K562 (cell line): ENCODE results near the gene PADI4. TPM values are rescaled to one million over a fixed set of nuclear protein-coding genes. Genes with fewer than 3 reads are reported as not detected.

ENCODE experiments used
- BRCA1 ChIP-seq, 2 experiments: fragments of 450-650 bp in 1 of 2; sonication (generic) in 1 of 2; formaldehyde crosslinking in 1 of 2; IDR thresholded peaks; 2 replicates each; pipeline versions ENCODE4 v1.5.0 to v1.6.1; 2017 to 2020; ENCODE audit warnings: mild to moderate bottlenecking in 1 of 2, missing genetic modification reagents in 1 of 2
- GMEB1 ChIP-seq: fragments of 250-450 bp; sonication (Bioruptor Pico); IDR thresholded peaks from 2 replicates; pipeline ENCODE4 v1.4.0; 2020; ENCODE audit warnings: mild to moderate bottlenecking
- MAFG ChIP-seq: fragments of 450-650 bp; conservative IDR thresholded peaks from 2 replicates; pipeline ENCODE4 v1.6.1; 2016; ENCODE audit warnings: missing genetic modification characterization, missing compliant biosample characterization
- MAFK ChIP-seq: IDR thresholded peaks from 2 replicates; pipeline ENCODE4 v1.6.1; 2011; ENCODE audit warnings: low read length, improper control_type of control experiment
- MCM5 ChIP-seq: fragments of 450-650 bp; IDR thresholded peaks from 2 replicates; pipeline ENCODE4 v1.6.1; 2016; ENCODE audit warnings: low read depth
- MLLT1 ChIP-seq, 2 experiments: fragments of 450-650 bp; IDR thresholded peaks; 2 replicates each; pipeline ENCODE4 v1.6.1; 2016
- NFE2L1 ChIP-seq: fragments of 450-650 bp; IDR thresholded peaks from 2 replicates; pipeline ENCODE4 v1.6.1; 2016; ENCODE audit warnings: missing genetic modification characterization, low read depth, mild to moderate bottlenecking, missing compliant biosample characterization, moderate library complexity, borderline replicate concordance
- NR2C2 ChIP-seq, 2 experiments: fragments of 200-800 bp in 1 of 2; sonication (Bioruptor generic) in 1 of 2; sonication (generic) in 1 of 2; formaldehyde crosslinking in 1 of 2; IDR thresholded peaks; 2 replicates each; pipeline versions ENCODE4 v1.6.1 to v1.8.0; 2016 to 2022; ENCODE audit warnings: mild to moderate bottlenecking in 1 of 2, missing compliant biosample characterization in 1 of 2, missing genetic modification characterization in 1 of 2, missing genetic modification reagents in 1 of 2
- RERE ChIP-seq: sonication (generic); formaldehyde crosslinking; IDR thresholded peaks from 2 replicates; pipeline ENCODE4 v1.8.0; 2023; ENCODE audit warnings: missing genetic modification reagents, mild to moderate bottlenecking, borderline replicate concordance
- RUNX1 ChIP-seq: sonication (generic); IDR thresholded peaks from 2 replicates; pipeline ENCODE4 v1.6.1; 2016; ENCODE audit warnings: antibody characterized with exemption, low read depth
- SMC3 ChIP-seq: conservative IDR thresholded peaks from 2 replicates; pipeline ENCODE4 v1.6.1; 2011; ENCODE audit warnings: low read depth, low read length, improper control_type of control experiment; ENCODE audit not compliant: insufficient read depth
- SPI1 ChIP-seq: IDR thresholded peaks from 2 replicates; pipeline ENCODE4 v1.6.1; 2011; ENCODE audit warnings: low read depth, low read length, control low read depth, borderline replicate concordance
- TAF1 ChIP-seq: IDR thresholded peaks from 2 replicates; pipeline ENCODE4 v1.6.1; 2011; ENCODE audit warnings: mild to moderate bottlenecking, low read length, moderate library complexity; ENCODE audit not compliant: insufficient read depth, control insufficient read depth, severe bottlenecking; ENCODE audit errors: extremely low read depth
- TEAD4 ChIP-seq, 2 experiments: sonication (generic) in 1 of 2; formaldehyde crosslinking in 1 of 2; IDR thresholded peaks; 2 replicates each; pipeline versions ENCODE4 v1.6.1 to v1.8.0; 2012 to 2022; ENCODE audit warnings: borderline replicate concordance in 1 of 2, inconsistent platforms in 1 of 2, low read length in 1 of 2, mild to moderate bottlenecking in 1 of 2, missing genetic modification reagents in 1 of 2
- ZNF408 ChIP-seq: fragments of 250-450 bp; sonication (Bioruptor Pico); IDR thresholded peaks from 2 replicates; pipeline ENCODE4 v1.4.0; 2020; ENCODE audit warnings: low read depth, mild to moderate bottlenecking, moderate library complexity
- polyA plus RNA-seq, 8 experiments: library from polyadenylated mRNA; depleted of rRNA in 4 of 8; stranded (reverse) in 5 of 8; unstranded in 3 of 8; fragments of >200 nt; fragmentation: Nextera tagmentation in 2 of 8; fragmentation: Illumina TruSeq in 1 of 8; extraction: Ambion mirVana in 2 of 8; extraction: Trizol in 1 of 8; gene quantifications; 2 replicates each; pipeline versions ENCODE4 v1.2.1 to v1.2.3, GENCODE V29; 2011 to 2014; ENCODE audit warnings: inconsistent platforms in 1 of 8, missing spikeins in 1 of 8
- total RNA-seq, 7 experiments: library from RNA; depleted of rRNA in 6 of 7; stranded (reverse); fragments of >200 nt in 6 of 7; fragmentation: Illumina TruSeq in 2 of 7; extraction: Trizol in 2 of 7; gene quantifications; 2 replicates each; pipeline versions ENCODE4 v1.2.1 to v1.2.3, GENCODE V29; 2011 to 2021; ENCODE audit warnings: low replicate concordance in 1 of 7

Gene PADI4
- total and polyA plus RNA-seq, 9 of the 15 experiments (the other 6 are each of a cell fraction or from before 2014, with no cell fraction given): 0.22 to 0.33 TPM; not detected in 7

- no peak for TF ChIP-seq SPI1
- TF ChIP-seq MCM5: no peak
- TF ChIP-seq RUNX1: no peak
- no peak for TF ChIP-seq TEAD4 (IDR thresholded peaks at IDR 0.05; ENCODE audit: low read length)
- 0 out of 2 replicates have a peak, but pooled peaks have one; percentile 12 for TF ChIP-seq TEAD4 (CRISPR knock-in tag; IDR thresholded peaks at IDR 0.05; ENCODE audit: borderline replicate concordance)
- TF ChIP-seq TAF1: no peak
- no peak for TF ChIP-seq MAFG
- peak; percentile 81 for TF ChIP-seq SMC3
- no peak for TF ChIP-seq MLLT1 (IDR thresholded peaks at IDR 0.05)
- TF ChIP-seq BRCA1 (IDR thresholded peaks at IDR 0.05): no peak
- TF ChIP-seq BRCA1 (CRISPR knock-in tag; IDR thresholded peaks at IDR 0.05): no peak
- no peak for TF ChIP-seq NFE2L1 (tag)
- TF ChIP-seq NR2C2 (CRISPR knock-in tag; IDR thresholded peaks at IDR 0.05): no peak
- no peak for TF ChIP-seq NR2C2 (tag; IDR thresholded peaks at IDR 0.05)
- no peak for TF ChIP-seq RERE (CRISPR knock-in tag)
- no peak for TF ChIP-seq MAFK
- no peak for TF ChIP-seq ZNF408 (CRISPR knock-in tag)
- TF ChIP-seq GMEB1 (CRISPR knock-in tag): no peak
Observed at GRCh38 chr1:17274186-17275170, 33.5 kb upstream of the PADI4 start (continued).
